H1 (cell line): ENCODE results near the gene GALNT15. TPM values are rescaled to one million over a fixed set of nuclear protein-coding genes. Genes with fewer than 3 reads are reported as not detected.

Experiments used
- polyA plus RNA-seq, 7 experiments: library from polyadenylated mRNA; depleted of rRNA in 3 of 7; stranded (reverse) in 5 of 7; unstranded in 2 of 7; fragments of >200 nt in 5 of 7; fragments of 200-250 nt in 2 of 7; gene quantifications; 1 replicate in 5 of 7; 2 replicates in 1 of 7; 4 replicates in 1 of 7; pipeline versions ENCODE4 v1.2.1 to v1.2.3, GENCODE V29; 2011 to 2013; ENCODE audit warnings: missing spikeins in 2 of 7, mixed read lengths in 2 of 7
- total RNA-seq: library from RNA; stranded (reverse); fragmentation: NEBNext Ultra II Directional; extraction: Animal tissue kit (Norgen Biotek cat#: 25700); gene quantifications from 2 replicates; pipeline ENCODE4 v1.2.1, GENCODE V29; 2021

GALNT15 gene
- total and polyA plus RNA-seq, 2 of the 8 experiments (the other 6 are each of a cell fraction or from before 2014, with no cell fraction given), result 0.02 TPM; not detected in 1

Other genes starting within 250 kb of the GALNT15 start
- gene DPH3, start 90.3 kb downstream of the GALNT15 start, total RNA-seq, result 33.0 and 40.1 TPM in 2 replicates
- 5.8 and 9.8 TPM in 2 replicates for gene DPH3, start 90.3 kb downstream of the GALNT15 start, polyA plus RNA-seq (2011; rRNA removed)
- gene OXNAD1, start 90.5 kb downstream of the GALNT15 start, total RNA-seq, result 24.8 and 25.2 TPM in 2 replicates
- gene OXNAD1, start 90.5 kb downstream of the GALNT15 start, polyA plus RNA-seq (2011; rRNA removed), result 14.6 and 14.9 TPM in 2 replicates